GM19328 (cell line): ENCODE data around the gene JAZF1.

Experiments
- ATAC-seq: cut with Tn5 transposase; IDR thresholded peaks from one replicate; pipeline ENCODE4 v1.9.1; 2021; ENCODE audit warnings: mild to moderate bottlenecking, moderate library complexity; ENCODE audit not compliant: unreplicated experiment

The JAZF1 gene

DNA sequence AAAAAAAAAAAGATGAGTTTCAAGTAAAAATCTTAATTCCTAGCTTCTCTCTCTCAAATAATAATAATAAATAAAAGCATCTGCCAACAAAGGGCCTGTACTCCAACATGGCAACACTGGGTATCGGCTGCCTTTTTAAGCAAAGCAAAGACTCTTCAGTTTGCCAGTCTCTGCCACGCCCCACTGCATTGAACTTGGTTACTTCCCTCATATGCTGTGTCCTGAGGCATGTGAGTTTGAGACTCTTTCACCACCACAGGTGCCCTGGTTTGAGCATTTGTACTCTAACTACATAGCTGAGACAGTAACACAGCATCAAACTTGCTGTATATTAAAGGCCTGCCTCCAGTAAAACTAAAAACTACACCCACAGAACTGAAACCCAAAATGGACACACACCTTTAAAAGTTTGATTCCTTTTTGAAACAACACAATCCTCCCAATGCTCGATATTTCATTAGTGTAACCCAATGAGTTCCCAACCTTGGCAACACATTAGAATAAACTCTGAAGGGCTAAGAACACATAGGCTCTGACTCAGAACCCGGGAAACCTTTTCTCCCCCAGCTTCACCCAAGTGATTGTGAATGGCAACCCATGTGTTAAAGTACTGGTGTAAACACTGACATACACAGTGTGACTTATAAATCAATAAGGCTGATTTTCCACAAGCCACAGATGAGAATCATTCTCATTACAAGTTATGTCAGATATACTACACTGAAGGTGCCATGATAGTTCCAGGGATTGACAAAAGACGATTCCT lies 12.0 kb downstream of the JAZF1 start:
- ATAC-seq: no peak

DNA sequence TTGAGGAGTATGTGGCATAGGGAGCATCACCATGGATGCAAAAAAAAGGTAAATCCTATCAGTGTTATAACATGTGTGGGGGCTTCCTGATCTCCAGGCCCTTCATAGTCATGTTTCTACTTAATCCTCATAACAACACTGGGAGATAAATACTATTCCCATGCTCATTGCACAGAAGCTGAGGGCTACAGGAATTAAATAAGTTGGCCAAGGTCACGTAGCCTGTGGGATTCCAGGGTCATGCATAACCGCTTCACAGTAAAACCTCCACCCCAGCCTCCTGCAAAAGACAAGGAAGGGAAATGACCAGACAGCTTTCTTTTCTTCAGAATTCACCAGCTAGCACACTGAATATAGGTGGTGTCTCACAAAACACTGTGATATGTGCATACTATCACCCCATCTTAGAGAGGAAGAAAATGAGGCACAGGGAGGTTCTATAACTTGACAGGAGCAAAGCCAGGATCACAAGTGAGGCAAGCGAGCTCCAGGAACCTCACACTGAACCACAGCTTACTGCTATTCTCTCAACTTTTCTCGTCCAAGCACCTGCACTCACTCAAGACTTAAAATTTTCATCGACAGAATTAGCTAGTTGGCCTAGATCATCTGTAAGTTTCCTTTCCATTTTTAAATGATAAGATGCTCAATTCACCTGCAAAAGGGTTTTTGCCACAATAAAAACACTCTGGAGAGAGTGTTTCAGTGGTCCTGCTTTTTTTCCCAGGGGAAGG lies 13.4 kb downstream of the JAZF1 start:
- no peak for ATAC-seq

DNA sequence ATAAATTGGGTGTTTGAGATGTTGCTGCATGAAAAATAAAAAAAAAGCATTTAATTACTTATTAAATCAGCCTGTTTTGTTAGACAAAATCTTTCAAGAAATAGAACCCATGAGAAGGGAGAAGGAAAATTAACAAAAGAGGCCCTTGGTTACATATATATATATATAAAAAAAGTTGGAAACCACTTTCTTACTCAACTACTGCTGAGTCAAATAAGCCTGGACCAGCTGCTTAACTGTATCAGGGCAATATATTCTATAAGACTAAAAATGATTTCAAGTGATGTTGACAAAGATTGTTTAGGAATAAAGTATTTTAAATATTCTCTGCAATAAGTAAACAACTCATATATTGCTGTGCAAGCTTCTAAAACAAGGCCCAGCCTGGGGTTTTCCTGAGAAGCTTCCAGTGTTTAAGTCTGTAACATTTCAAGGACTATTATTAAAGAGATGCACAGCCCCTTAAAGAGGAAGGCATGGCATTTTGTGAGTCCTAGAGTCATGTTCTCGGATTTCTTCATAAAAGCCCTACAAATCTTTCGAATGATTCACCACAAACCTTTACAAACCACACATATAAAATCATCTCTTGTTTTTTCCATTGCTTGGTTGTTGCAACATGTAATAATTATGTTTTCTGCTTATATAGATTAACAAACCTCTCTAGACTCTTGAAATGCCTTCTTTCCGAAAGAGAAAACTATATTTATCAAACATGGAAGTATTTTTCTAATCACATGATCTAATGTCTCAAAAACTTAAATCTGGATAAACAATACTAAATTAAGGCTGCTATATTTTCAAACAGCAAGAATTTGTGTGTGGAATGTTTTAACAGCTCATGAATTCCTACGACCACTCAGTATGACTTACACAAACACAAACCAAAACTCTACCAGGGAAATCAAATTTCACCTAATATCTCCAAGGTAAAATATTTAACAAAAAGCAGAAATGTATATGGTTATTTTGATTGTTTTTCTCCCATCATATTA lies 14.3 kb downstream of the JAZF1 start:
- no peak for ATAC-seq

DNA sequence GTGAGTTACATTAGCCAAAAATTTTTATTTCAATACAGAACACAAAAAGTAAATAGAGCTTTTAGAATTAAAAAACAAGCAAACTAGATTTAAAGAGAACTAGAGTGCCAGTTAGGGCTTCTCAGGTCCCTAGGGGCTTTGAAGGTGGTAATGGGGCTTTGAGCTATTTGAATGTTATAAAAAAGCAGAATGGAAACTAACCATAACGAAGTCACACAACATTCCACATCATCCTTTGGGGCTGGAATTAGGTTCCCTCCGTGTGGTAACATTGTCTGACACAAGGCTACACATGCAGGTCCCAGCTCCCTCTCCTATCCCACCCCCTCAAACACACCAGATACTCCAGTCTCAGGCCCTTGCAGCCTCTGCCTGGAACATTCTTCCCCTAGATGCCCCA lies 15.3 kb downstream of the JAZF1 start:
- ATAC-seq: no peak

DNA sequence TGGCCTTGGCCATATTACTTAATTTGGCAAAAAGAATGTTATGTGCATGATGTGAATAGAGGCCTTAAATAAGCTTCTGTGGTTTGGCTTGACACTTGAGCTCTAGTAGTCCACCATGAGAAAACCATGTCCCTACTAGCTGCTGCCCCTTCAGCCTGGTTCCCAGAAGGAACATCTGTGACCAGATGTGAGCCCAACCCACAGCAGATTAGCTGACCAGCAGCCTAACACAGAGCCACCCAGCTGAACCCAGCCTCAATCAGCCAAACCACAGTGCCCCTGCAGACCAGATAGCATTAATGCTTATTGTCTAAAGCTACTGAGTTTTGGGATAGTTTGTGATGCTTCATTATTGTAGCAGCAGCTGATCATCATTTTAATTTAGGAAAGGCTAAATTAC lies 16.6 kb downstream of the JAZF1 start:
- ATAC-seq: no peak

DNA sequence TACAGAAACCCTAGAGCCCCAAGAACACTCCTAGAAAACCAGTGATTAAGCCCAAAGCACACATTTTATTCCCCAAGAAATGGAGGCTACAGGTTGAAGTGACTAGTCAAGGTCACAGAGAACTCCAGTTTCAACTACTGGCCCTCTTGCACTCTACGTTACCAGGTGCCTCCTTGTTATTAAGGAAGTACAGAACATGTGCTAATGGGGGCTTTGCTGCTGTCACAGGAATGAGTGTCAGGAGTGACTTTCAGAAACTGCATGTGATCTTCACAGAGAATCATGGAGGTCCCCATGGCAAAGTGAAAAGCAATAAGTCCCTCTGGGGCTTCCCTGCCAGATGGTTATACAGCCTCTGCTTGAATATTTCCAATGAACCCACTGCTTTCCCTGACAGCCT lies 19.3 kb downstream of the JAZF1 start:
- no peak for ATAC-seq

DNA sequence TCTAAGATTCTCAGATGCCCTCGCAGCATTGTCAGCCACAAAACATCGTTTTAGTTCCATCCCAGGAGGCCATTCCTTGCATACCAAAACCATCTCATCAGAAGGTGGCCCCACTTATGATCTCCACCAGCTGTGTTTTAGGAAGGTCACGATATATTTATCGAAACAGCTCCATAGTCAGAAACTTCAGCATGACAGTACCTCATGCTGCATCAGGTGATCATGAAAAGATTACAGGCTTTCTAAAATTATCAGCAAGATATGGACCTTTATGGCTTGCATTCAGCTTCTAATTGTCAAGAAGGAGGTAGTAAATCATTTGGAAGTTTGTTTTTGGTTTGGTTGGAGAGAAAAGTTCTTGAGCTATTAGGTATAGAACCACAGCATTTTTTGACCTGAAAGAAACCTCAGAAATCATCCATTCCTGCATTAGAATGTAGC lies 20.0 kb downstream of the JAZF1 start:
- no peak for ATAC-seq

DNA sequence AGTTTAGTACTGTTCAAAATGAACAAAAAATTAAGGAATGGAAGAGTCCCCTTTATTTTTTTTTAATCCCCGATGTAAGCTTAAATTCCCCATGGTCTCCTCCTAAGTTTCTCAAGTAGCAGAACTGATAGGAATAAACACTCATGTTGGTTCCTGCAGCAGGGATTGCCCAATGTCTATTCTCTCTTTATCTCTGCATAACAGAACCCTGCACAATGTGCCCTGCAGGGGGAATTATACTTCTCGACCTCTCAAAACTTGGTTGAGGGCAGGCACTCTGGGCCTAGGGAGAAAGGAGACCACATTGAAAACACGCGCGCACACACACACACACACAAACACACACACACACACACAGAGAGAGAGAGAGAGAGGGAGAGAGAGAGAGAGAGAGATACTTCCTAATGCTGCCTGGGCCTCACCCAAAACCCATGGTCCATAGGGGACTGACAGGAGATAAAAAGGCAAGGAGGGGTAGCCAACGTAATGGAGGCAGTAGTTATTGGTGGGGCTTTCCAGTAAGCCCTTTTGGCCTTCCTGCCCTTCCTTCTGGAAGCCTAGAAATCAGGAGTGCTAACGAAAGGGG lies 22.7 kb downstream of the JAZF1 start:
- ATAC-seq: no peak

DNA sequence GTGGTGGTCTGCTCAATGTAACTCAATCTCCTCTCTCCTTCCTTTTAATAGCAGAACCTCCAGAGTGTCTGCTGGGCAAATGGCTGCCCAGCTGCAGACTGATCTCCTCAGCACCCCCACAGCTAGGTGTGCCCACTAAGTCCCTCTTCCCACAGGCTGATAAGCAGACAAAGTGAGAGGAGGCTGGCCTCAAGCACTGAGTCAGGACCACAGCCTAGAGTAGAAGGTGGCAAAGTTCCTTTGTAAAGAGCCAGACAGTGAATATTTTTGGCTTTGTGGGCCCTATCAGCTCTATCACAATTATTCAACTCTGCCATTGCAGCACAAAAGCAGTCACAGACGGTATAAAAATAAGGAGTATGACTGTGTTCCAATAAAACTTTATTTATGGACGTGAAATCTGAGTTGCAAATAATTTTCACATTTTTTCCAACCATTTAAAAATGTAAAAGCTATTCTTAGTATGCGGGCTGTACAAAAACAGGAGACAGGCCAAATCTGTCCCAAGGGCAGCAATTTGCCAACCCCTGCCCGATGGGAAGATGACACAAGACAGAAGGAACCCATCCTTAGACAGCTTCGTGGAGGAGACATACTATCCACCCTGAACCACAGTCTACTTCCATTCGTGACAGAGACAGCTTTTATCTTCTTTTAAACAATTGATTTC lies 23.4 kb downstream of the JAZF1 start:
- ATAC-seq: no peak

DNA sequence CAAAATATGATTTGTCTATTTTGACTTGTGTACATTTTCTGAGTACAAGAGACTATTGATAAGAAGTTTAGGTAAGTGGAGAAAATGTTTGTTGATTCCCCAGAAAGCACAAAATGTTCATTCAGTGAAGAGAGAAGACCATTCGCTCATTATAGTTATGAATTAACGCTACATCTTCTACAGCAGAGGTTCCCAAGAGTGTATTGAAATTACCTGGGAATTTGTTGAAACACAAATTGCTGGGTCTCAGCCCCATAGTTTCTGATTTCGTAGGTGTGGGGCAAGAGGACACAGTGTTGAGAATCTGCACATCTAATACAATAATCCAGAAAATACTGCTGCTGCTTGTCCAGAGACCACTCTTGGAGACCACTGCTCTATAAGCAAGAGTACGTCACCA lies 24.2 kb downstream of the JAZF1 start:
- ATAC-seq: no peak

DNA sequence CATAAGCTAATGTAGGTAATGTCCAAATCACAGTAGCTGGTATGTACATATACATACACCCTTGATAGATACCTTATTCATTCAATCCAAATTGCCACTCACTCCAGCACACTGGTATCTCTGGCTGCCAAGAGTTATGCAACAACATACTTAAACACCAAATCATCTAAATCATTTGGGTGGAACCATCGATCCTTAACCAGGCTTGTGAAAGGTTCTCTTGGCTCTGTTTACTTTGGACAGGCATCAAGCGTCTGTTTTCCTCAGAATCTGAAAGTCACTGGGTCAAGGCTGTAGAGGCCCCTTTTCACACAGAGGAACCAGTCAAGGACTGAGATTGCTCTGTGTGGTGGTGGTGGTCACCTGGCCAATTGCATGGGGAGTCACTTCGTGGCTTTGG lies 24.6 kb downstream of the JAZF1 start:
- no peak for ATAC-seq

DNA sequence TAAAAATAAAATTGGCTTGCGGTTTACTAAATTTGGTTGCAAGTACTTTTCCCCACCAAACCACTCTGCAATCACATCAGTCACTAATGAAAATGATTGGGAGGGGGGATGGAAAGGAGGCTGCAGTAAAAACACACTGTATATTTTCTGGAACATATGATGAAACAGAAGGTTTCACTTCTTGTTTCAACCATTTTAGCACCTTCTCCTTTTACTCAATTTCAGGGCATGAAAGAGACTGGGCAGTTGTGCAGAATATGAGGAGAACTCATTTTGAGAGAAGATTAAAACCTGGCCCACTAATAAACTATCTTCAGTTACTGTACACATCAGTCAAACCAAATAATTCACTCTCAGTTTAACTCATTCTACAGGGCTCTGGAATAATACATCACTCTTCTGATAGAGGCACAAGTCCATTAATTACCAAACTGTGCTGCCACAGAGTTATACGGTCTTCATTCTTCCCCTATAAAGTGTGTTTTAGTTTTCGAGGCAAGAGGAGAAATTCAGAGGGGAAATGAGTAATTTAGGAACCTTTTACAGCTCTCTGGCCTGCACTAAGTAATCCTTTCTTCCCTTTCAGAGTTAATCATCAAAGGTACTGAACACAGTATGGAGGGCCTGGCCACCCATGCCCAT lies 25.5 kb downstream of the JAZF1 start:
- ATAC-seq: peak; percentile 69

DNA sequence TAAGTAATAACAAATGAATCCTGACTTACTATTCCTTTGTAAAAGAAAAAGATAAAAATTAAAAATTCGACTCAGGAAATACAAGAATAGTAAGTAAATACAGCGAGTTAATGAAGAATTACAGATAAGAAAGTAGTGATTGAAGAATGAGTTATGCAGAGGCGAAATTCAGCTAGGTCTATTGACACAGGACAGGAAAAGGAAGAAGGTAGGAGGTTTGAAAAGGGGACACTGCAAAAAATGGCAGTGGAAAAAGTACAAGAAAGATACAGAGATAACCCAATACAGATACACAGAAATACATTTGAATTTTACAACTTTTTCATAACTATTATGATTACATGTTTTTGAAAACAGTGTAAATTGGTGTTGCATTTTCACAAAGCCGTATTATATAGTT lies 28.0 kb downstream of the JAZF1 start:
- no peak for ATAC-seq

DNA sequence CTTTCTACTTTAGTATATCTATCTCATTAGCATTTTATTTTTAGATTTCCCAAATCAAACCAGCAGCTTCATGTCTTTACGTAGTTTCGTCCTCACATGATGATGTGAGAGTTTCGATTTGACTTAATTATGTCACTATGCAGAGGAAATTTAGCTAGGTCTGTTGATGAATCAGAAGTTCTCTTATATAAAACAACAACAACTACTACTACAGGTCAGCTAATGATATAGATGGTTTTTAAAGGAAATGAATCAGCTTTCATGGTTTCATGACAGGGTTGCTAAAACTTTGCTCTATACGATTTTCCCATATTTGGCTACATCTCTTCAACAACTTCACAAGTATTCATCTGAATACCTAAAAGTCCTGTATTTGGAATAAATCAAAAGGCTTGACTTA lies 28.6 kb downstream of the JAZF1 start:
- no peak for ATAC-seq

DNA sequence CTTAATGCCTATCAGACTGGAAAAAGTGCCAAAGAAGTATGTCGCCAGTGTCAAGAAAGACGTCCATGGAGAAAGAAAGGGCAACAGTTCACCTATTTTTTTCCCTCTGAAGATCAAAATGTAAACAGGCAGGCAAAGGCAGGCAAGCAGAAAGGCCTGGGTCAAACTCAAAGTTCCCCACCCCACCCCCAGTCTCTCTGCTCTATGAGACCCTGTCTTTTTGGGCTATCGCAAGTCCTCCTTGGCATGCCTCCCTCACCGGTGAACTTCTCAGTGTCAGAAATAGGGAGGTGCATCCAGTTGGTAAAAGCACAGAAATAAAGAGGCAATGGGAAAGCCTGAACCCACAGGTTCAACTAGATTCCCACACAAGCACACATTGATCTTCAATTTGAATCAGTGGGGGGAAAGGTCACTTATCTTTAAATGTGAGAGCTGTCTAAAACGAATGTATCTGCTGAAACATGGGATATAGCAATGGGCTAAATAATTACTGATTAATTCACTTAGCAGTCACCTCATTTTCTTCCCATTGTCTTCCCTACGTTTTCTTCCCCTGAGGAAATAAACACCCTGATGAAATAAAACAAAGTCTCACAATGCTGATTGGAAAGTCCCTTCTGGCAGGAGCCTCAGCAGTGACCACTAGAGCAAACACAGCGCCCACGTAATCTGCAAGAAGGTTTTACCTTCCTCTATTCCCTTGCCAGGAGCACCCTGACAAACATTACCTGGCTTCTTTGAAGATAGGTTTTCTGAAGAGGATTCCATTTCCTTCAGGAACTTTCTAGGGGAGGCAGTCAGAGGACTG lies 31.1 kb downstream of the JAZF1 start:
- no peak for ATAC-seq

DNA sequence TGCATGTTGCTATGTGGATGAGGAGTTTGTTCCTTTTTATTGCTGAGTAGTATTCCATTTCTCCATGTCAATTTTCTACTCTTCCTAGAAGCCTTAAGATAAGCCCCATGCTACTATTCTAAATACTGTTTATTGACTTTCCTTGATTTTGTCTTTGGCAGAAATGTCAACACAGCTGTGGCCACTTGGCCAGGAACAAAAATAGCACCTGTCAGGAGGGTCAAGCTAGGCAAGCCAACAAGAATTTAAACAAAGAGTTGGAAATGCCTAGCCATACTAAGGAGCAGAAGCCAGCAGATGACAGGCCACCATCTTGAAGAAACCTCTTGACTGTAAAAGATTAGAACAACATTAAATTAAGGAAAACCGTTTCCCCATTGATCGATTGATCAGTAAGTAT lies 34.7 kb downstream of the JAZF1 start:
- ATAC-seq: no peak

DNA sequence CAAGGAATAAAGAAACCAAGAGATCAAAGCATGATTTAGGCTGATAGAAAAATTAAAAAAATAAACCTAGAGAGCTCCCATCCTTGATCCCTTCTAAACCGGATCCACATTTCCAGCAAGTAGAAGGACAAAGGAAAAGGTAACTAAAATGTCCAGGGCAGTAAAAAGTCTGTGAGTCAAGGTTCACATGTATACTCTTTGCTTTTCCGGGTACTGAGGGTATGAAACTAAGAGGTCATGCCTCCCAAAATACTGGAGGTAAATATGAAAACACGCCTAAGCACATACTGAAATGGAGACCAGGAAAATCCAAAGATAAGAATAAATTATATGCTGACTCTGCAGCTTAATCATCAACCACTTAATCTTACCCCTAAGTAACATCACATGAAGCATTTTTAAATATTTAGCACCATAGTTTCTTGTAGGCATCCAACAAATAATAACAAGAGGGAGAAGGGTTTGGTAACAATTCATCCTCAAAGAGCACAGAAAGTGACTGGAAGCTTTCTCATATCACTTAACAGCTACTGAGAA lies 35.4 kb downstream of the JAZF1 start:
- ATAC-seq: no peak

DNA sequence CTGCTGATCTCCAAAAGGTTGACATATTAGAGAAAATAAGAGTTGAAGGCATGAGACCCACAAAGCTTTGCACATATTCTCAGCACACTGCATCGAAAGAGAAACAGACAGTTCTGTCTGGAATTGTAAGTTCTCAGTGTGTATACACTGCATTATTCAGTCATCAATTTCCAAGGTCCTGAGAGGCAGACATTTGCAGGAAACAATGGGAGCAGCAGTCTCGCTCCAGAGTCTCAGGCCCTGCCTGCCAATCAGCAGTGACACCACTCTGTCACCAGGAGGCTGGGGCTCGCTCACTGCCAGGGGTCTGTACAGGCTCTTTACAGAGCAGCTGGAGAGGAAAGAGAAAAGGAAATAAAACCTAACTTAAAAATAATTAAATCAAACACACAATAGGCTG lies 36.3 kb downstream of the JAZF1 start:
- no peak for ATAC-seq

DNA sequence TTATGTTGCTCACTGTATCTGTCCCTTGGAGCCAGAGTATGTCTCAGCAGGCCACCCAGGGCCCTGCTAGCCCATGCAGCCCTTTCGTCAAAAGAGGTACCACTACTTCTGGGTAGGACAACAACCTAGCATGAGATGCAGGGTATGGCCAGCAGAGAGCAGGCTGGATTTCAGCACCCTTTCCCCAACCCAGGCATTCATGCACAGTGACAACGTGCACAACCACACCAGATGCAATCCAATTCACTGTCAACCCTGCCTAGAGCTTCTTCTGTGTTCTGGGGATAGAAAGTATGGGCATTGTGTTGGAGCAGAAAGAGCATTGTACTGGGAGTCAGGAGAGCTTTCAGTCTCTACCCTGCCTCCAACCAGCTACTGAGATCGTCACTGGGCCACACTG lies 37.9 kb downstream of the JAZF1 start:
- no peak for ATAC-seq
